GM19099 (cell line): ENCODE results near the gene SLC30A3.

Source experiments
- POLR2A ChIP-seq: IDR thresholded peaks from 3 replicates; pipeline ENCODE4 v1.6.1; 2011; ENCODE audit warnings: low read depth; ENCODE audit not compliant: insufficient read length; ENCODE audit errors: extremely low read depth

Gene SLC30A3

DNA sequence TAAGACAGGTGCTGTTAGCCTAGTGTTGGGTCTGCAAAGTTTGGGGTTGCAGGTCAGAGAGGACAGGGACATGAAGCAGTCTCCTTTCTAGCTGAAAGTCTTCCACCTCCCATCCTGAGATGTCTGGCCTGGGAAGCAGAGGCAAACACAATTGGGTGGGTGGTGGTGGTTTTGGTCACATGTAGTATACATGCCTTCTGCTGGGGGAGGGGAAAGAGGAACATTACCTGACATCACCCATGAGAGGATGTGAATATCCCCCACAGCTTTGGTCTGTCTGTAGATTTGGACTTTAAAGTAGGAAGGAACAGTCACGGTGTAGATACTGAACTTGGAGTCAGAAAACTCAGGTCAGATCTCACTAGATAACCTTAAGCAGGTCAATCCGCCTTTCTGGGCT, 7.8 kb upstream of the SLC30A3 start:
- no peak for TF ChIP-seq POLR2A

- TF ChIP-seq POLR2A: no peak
Measured at GRCh38 chr2:27270131-27270530, 7.3 kb upstream of the SLC30A3 start.

DNA sequence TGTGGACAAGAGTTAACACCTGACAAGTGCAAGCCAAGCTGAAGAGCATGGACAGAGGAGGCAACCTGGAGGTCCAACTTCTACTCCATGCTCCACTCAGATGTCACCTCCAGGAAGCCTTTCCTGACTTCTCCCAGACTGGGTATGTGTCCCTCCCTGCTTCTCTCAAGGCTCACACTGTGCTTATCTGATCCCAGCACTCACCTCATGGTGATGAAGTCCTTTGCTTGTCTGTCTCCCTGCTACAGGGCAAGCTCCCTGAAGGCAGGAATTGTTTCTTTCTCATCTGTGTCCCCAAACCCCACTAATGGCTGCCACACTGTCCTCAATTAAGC, 2.7 kb upstream of the SLC30A3 start:
- TF ChIP-seq POLR2A: no peak

- TF ChIP-seq POLR2A: no peak
Measured at GRCh38 chr2:27264753-27265535, 2.1 kb upstream of the SLC30A3 start.

DNA sequence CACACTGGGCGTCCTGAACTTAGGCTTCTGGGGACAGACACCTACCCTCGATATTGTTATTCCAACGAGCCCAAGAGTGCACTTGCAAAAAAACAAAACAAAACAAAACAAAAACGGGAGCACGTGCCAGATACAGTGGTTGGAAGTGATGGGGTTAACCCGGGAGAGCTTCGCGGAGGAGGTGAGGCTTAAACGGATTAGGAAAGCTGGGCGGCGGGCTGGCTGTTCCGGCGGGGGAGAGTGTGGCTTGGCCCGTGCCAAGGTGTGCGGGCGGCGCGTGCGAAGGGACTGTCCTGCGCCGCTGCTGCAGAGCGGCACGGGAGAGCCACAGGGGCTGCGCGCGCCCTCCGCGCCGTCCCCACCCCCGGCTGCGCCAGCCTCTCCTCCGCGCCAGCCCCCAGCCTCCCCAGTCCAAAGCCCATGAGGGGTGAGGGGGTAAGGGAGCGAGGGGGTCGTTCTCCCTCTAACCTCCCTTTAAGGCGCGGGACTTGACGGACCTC, 1.5 kb upstream of the SLC30A3 start:
- TF ChIP-seq POLR2A: no peak

DNA sequence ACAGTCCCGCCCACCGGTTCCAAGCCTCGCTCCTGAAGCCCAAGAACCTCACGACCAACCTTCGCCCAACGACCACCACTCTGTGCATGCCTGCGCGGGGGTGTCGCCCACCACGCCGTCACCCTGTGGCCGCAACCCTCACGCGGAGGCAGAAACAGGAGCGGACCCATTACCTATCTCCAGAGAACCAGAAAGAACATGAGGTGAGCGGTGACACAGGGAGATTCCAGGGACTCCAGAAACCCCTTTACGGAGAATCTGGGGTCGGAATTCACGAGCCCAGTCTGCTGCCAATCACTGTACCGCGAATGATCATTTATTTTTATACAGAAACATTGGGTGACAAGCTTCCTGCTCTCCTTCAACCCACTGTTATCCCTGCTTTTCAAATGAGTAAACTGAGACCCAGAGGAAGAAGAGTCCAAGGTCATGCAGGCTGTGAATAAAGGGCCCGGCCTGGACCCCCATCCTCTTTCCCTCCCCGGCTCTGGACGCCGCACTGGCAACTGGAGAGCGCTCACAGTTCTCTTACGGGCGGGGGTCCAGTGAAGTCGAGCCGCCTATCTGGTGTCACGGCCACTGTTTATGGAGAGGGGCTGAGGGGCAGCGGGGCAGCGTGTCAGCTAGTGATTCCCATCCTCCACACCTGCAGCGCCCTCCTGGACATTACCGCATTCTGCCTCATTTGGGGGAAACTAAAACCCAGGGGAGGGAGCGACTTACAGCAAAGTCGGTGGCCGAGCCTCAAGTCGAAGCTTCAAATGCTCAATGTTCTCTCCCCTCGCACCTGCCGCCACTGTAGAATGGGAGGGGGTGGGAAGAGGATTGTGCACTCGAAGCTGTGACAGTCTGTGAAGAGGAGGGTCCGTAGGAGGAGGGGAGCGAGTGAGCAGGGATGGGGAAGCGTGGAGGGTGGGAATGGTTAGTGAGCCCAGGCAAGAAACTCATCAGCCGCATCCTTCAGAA, 723 bp upstream of the SLC30A3 start:
- TF ChIP-seq POLR2A: no peak

GRCh38 chr2:27261926-27262298, 935 bp downstream of the SLC30A3 start:
- no peak for TF ChIP-seq POLR2A

- no peak for TF ChIP-seq POLR2A
Measured at GRCh38 chr2:27261241-27261925, 1.5 kb downstream of the SLC30A3 start.

GRCh38 chr2:27258051-27258450, 4.8 kb downstream of the SLC30A3 start:
- no peak for TF ChIP-seq POLR2A

GRCh38 chr2:27256855-27257454, 5.9 kb downstream of the SLC30A3 start:
- TF ChIP-seq POLR2A: no peak

DNA sequence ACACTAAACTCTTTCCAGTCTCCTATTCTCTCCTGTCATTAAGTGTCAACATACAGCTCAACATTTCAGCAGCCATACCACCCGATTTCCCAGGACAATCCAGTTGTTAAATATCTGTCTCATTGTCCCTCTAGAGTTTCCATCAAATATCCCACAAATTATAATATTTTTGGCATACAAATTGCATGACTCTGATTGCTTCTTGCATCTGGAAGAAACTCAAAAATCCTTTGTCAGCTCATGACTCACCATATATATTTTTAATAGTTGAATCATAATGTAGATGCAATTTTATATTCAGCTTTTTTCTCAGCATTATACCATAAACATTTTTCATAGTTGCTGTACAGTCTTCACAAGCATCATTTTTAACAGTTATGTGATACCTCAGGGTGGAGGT, 7.2 kb downstream of the SLC30A3 start:
- TF ChIP-seq POLR2A: no peak

DNA sequence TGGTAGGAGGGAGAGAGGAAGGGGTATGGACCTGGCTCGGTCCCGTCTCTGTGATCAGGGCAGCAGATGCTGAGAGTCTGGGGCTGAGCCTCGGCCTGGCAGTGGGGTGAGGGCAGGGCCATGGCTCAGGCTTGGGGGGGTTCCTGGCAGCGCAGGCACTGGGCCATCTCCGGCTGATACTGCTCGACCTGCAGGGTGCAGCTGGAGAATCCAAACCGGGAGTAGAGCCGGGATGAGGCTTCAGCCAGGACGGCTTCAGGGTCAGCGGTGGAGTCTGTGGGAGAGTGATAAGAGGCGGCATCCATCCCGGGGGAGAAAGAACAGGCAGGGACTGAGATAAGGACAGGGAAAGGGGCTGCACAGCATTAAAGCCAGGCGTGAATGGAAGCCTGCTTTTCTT, 7.7 kb downstream of the SLC30A3 start:
- no peak for TF ChIP-seq POLR2A

- TF ChIP-seq POLR2A: no peak
Measured at GRCh38 chr2:27251766-27252165, 11.1 kb downstream of the SLC30A3 start.

- no peak for TF ChIP-seq POLR2A
Measured at GRCh38 chr2:27250652-27251379, 12.0 kb downstream of the SLC30A3 start.

GRCh38 chr2:27249891-27250651, 12.8 kb downstream of the SLC30A3 start:
- no peak for TF ChIP-seq POLR2A
